HepG2 (cell line): ENCODE measurements around the gene NCOA3. TPM values are rescaled to one million over a fixed set of nuclear protein-coding genes. Genes with fewer than 3 reads are reported as not detected.
A peak's percentile ranks its signal among the peaks of the same experiment; 100 is the strongest.

Source experiments
- ATAC-seq: fragments of 200-7000 bp; cut with Tn5 transposase; 3 replicates; pipeline ENCODE4 v1.9.1; 2020; ENCODE audit warnings: mild to moderate bottlenecking, moderate library complexity
- BruUV-seq: library from RNA; stranded (reverse); fragments of 400-500 nt; replicated peaks from 2 replicates; lab custom pipeline; 2021; lab: Mats Ljungman, UMichigan
- CTCF ChIA-PET: fragments of 300-600 bp; formaldehyde crosslinking; extraction: SDS; loops from one replicate; lab custom pipeline; 2021; ENCODE audit warnings: low total read pairs, inconsistent platforms, low intra/inter-chr PET ratio; lab: Yijun Ruan, JAX
- POLR2A ChIA-PET: fragments of 350-600 bp; sonication (Branson Sonifier 250); formaldehyde crosslinking; loops from one replicate; lab custom pipeline; 2020; ENCODE audit warnings: antibody characterized with exemption, inconsistent platforms; lab: Yijun Ruan, JAX
- DNase-seq: peaks from one replicate; pipeline ENCODE4 v3.0.0-alpha.2; 2015; ENCODE audit warnings: low spot score
- FAIRE-seq: peaks from 3 replicates; lab custom pipeline; 2011; peaks lifted over from hg19 to GRCh38; lab: Jason Lieb, UNC
- H2AFZ ChIP-seq: one replicate; pipeline ENCODE4 v1.6.1; 2011; ENCODE audit warnings: low read length, inconsistent platforms
- H3K27ac ChIP-seq: fragments of 300-600 bp; 3 replicates; pipeline ENCODE4 v1.8.0; 2011; ENCODE audit warnings: mixed run types, mild to moderate bottlenecking, mixed read lengths, low read length, inconsistent platforms; ENCODE audit not compliant: insufficient read depth; ENCODE audit errors: extremely low read length
- H3K27me3 ChIP-seq, 2 experiments: fragments of 200-600 bp in 1 of 2; 2 replicates in 1 of 2; 3 replicates in 1 of 2; pipeline versions ENCODE4 v1.6.0 to v1.8.0; 2011; ENCODE audit warnings: low read length in 2 of 2, mild to moderate bottlenecking in 2 of 2, moderate library complexity in 2 of 2, inconsistent platforms in 1 of 2; ENCODE audit not compliant: insufficient read depth in 2 of 2, control insufficient read depth in 1 of 2
- H3K36me3 ChIP-seq, 2 experiments: fragments of 200-600 bp in 1 of 2; replicated peaks in 1 of 2; 2 replicates in 1 of 2; 3 replicates in 1 of 2; pipeline versions ENCODE4 v1.5.1 to v1.8.0; 2011; ENCODE audit warnings: low read length in 2 of 2, inconsistent platforms in 1 of 2; ENCODE audit not compliant: insufficient read depth in 2 of 2, control insufficient read depth in 1 of 2
- H3K4me1 ChIP-seq: 2 replicates; pipeline ENCODE4 v1.5.1; 2012; ENCODE audit warnings: low read length, inconsistent platforms; ENCODE audit not compliant: insufficient read depth
- H3K4me2 ChIP-seq: 2 replicates; pipeline ENCODE4 v1.6.0; 2011; ENCODE audit warnings: low read depth, low read length, inconsistent platforms
- H3K4me3 ChIP-seq, 3 experiments: fragments of 200-600 bp in 1 of 3; sonication (generic), shearing (Covaris generic) in 1 of 3; replicated peaks in 1 of 3; 2 replicates each; pipeline ENCODE4 v1.5.1; 2011 to 2016; ENCODE audit warnings: low read length in 3 of 3, inconsistent platforms in 2 of 3, low read depth in 2 of 3, mild to moderate bottlenecking in 2 of 3, control low read depth in 1 of 3, mixed read lengths in 1 of 3; ENCODE audit not compliant: insufficient read depth in 1 of 3
- H3K79me2 ChIP-seq: one replicate; pipeline ENCODE4 v1.6.1; 2011; ENCODE audit warnings: low read length, inconsistent platforms; ENCODE audit not compliant: insufficient read depth
- H3K9ac ChIP-seq: 2 replicates; pipeline ENCODE4 v1.6.0; 2011; ENCODE audit warnings: mild to moderate bottlenecking, low read depth, low read length, inconsistent platforms; ENCODE audit not compliant: insufficient read depth
- H3K9me3 ChIP-seq: 2 replicates; pipeline ENCODE4 v1.5.1; 2012; ENCODE audit warnings: mild to moderate bottlenecking, low read length
- H4K20me1 ChIP-seq: 2 replicates; pipeline ENCODE4 v1.6.0; 2011; ENCODE audit warnings: inconsistent platforms, mild to moderate bottlenecking, low read length, moderate library complexity; ENCODE audit not compliant: insufficient read depth
- ADNP ChIP-seq: sonication (generic); formaldehyde crosslinking; IDR thresholded peaks from 2 replicates; pipeline ENCODE4 v1.4.0; 2020; ENCODE audit warnings: missing genetic modification reagents
- ZNF121 ChIP-seq: sonication (generic); formaldehyde crosslinking; IDR thresholded peaks from 2 replicates; pipeline ENCODE4 v1.5.0; 2020; ENCODE audit warnings: mild to moderate bottlenecking, missing genetic modification reagents
- ZNF770 ChIP-seq: sonication (generic); formaldehyde crosslinking; IDR thresholded peaks from 2 replicates; pipeline ENCODE4 v1.5.0; 2020; ENCODE audit warnings: mild to moderate bottlenecking, missing genetic modification reagents
- WGBS: methylation state at CpG from one replicate; pipeline ENCODE4 v1.1.6; 2017; ENCODE audit warnings: low lambda C conversion rate; 5-methylcytosine and 5-hydroxymethylcytosine counted together
- in situ Hi-C: cut with HindIII; loops from 2 replicates; pipeline ENCODE4 v1.10.0; 2017; ENCODE audit warnings: low pct_unique_long_range_greater_than_20kb; ENCODE audit not compliant: extremely low pct_ligation_motif_present
- intact Hi-C: fragments of 100-400 bp; cut with micrococcal nuclease; formaldehyde crosslinking; loops from one replicate; pipeline ENCODE4 v1.10.0; 2022; ENCODE audit not compliant: unreplicated experiment
- polyA plus RNA-seq, 8 experiments: library from polyadenylated mRNA; depleted of rRNA in 3 of 8; stranded (reverse) in 7 of 8; unstranded in 1 of 8; fragments of >200 nt; fragmentation: Illumina TruSeq in 4 of 8; extraction: Trizol in 4 of 8; gene quantifications; 2 replicates each; pipeline versions ENCODE4 v1.2.1 to v1.2.3, GENCODE V29; 2011 to 2016; ENCODE audit warnings: low read depth in 4 of 8, missing spikeins in 1 of 8, mixed read lengths in 1 of 8; ENCODE audit not compliant: insufficient read depth in 1 of 8
- total RNA-seq, 5 experiments: library from RNA; depleted of rRNA; stranded (reverse); fragments of >200 nt; fragmentation: Illumina TruSeq; extraction: Trizol; gene quantifications; 2 replicates each; pipeline ENCODE4 v1.2.3, GENCODE V29; 2016; ENCODE audit warnings: low read depth in 1 of 5
- TF ChIP-seq, protein P1 (sequence below): IDR thresholded peaks from 2 replicates; pipeline ENCODE4 v1.6.1; 2016; ENCODE audit warnings: low read depth, missing genetic modification reagents, missing compliant biosample characterization

The NCOA3 gene
- total and polyA plus RNA-seq, 2 of the 13 experiments (the other 11 are each of a cell fraction or from before 2014, with no cell fraction given): 35.0 to 56.8 TPM

DNA sequence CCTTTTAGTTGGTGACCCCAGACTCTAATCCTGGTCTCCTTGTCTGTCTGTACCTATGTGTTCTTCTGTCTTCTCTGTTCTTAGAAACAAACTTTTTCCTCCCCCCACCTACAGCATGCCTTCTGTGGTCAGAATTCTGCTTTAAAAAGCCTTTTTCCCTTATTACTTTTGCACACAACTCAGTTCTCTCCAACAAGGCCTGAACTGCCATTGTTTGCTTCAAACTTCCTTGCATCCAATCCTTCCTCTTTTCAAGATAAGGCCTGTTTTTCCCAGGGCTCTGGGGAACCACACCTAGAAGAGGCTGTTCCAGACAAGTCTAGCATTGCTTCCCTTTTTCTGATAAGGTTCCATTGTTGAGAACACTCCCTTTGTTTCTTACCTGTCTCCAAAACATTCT lies 22.2 kb upstream of the NCOA3 start (continued):
- TF ChIP-seq, protein P1, sequence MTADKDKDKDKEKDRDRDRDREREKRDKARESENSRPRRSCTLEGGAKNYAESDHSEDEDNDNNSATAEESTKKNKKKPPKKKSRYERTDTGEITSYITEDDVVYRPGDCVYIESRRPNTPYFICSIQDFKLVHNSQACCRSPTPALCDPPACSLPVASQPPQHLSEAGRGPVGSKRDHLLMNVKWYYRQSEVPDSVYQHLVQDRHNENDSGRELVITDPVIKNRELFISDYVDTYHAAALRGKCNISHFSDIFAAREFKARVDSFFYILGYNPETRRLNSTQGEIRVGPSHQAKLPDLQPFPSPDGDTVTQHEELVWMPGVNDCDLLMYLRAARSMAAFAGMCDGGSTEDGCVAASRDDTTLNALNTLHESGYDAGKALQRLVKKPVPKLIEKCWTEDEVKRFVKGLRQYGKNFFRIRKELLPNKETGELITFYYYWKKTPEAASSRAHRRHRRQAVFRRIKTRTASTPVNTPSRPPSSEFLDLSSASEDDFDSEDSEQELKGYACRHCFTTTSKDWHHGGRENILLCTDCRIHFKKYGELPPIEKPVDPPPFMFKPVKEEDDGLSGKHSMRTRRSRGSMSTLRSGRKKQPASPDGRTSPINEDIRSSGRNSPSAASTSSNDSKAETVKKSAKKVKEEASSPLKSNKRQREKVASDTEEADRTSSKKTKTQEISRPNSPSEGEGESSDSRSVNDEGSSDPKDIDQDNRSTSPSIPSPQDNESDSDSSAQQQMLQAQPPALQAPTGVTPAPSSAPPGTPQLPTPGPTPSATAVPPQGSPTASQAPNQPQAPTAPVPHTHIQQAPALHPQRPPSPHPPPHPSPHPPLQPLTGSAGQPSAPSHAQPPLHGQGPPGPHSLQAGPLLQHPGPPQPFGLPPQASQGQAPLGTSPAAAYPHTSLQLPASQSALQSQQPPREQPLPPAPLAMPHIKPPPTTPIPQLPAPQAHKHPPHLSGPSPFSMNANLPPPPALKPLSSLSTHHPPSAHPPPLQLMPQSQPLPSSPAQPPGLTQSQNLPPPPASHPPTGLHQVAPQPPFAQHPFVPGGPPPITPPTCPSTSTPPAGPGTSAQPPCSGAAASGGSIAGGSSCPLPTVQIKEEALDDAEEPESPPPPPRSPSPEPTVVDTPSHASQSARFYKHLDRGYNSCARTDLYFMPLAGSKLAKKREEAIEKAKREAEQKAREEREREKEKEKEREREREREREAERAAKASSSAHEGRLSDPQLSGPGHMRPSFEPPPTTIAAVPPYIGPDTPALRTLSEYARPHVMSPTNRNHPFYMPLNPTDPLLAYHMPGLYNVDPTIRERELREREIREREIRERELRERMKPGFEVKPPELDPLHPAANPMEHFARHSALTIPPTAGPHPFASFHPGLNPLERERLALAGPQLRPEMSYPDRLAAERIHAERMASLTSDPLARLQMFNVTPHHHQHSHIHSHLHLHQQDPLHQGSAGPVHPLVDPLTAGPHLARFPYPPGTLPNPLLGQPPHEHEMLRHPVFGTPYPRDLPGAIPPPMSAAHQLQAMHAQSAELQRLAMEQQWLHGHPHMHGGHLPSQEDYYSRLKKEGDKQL (CRISPR knock-in tag): no peak

GRCh38 chr20:47480239-47480638 lies 21.4 kb upstream of the NCOA3 start:
- Histone ChIP-seq H3K9me3 (no peaks in the 10 kb centered on the region), H3K27ac (no peak overlapping the region), H2AFZ (no peak overlapping the region), H3K27me3 (no peaks in the 10 kb centered on the region), H3K79me2 (no peaks in the 10 kb centered on the region), H4K20me1 (no peaks in the 10 kb centered on the region), H3K36me3 (no peaks in the 10 kb centered on the region), H3K4me1 (peaks cover 29% of the 10 kb centered on the region), H3K4me3 (no peak overlapping the region), H3K9ac (no peak overlapping the region), H3K4me2 (no peak overlapping the region)
- WGBS: 90% methylated on average over 6 of the region's 6 CpGs
- ATAC-seq: no peak
- ChIA-PET CTCF (no interaction called here), POLR2A (no interaction called here)
- no peak for FAIRE-seq
- BruUV-seq: no TSS peak
- TF ChIP-seq ZNF121: peak; percentile 59
- TF ChIP-seq ADNP (CRISPR knock-in tag): no peak
- TF ChIP-seq ZNF770: peak; percentile 85
- intact Hi-C loops (no loop called here), in situ Hi-C loops (no loop called here)
- no peak for DNase-seq
